K562 (cell line): ENCODE data around the gene EME1. TPM values are rescaled to one million over a fixed set of nuclear protein-coding genes. Genes with fewer than 3 reads are reported as not detected.
A peak's percentile ranks its signal among the peaks of the same experiment; 100 is the strongest.

Source experiments
- CHD1 ChIP-seq: fragments of 200-600 bp; sonication (generic); IDR thresholded peaks from one replicate; pipeline ENCODE4 v1.6.1; 2012; ENCODE audit warnings: mild to moderate bottlenecking, moderate library complexity, low read length, inconsistent platforms
- CSDE1 ChIP-seq, 2 experiments: fragments of 450-650 bp; IDR thresholded peaks; 2 replicates each; pipeline ENCODE4 v1.6.1; 2016; ENCODE audit warnings: mild to moderate bottlenecking in 1 of 2
- DMBX1 ChIP-seq: fragments of 250-450 bp; sonication (Bioruptor Pico); IDR thresholded peaks from 2 replicates; pipeline ENCODE4 v1.8.0; 2022; ENCODE audit warnings: inconsistent platforms, mild to moderate bottlenecking, moderate library complexity, borderline replicate concordance
- ELF2 ChIP-seq: fragments of 250-450 bp; sonication (Bioruptor Pico); IDR thresholded peaks from 2 replicates; pipeline ENCODE4 v1.5.0; 2021; ENCODE audit warnings: mild to moderate bottlenecking
- ETV1 ChIP-seq: fragments of 450-650 bp; conservative IDR thresholded peaks from 2 replicates; pipeline ENCODE4 v1.6.1; 2016; ENCODE audit warnings: missing genetic modification characterization, control low read depth, low read depth, missing compliant biosample characterization
- HDAC3 ChIP-seq: fragments of 450-650 bp; IDR thresholded peaks from 2 replicates; pipeline ENCODE4 v1.6.1; 2018; ENCODE audit warnings: borderline replicate concordance, mild to moderate bottlenecking, moderate library complexity; ENCODE audit not compliant: partially characterized antibody
- HMGXB4 ChIP-seq: sonication (generic); formaldehyde crosslinking; IDR thresholded peaks from 2 replicates; pipeline ENCODE4 v1.8.1; 2023; ENCODE audit warnings: mild to moderate bottlenecking, missing genetic modification reagents
- MGA ChIP-seq: fragments of 450-650 bp; IDR thresholded peaks from 2 replicates; pipeline ENCODE4 v1.6.1; 2016; ENCODE audit warnings: mild to moderate bottlenecking, moderate library complexity
- TGIF2 ChIP-seq: sonication (generic); formaldehyde crosslinking; IDR thresholded peaks from 2 replicates; pipeline ENCODE4 v1.8.1; 2022; ENCODE audit warnings: mild to moderate bottlenecking, missing genetic modification reagents, moderate library complexity
- ZFP91 ChIP-seq: sonication (generic); formaldehyde crosslinking; IDR thresholded peaks from 2 replicates; pipeline ENCODE4 v1.8.0; 2022; ENCODE audit warnings: mild to moderate bottlenecking, missing genetic modification reagents
- ZNF24 ChIP-seq: fragments of 450-650 bp; IDR thresholded peaks from 2 replicates; pipeline ENCODE4 v1.6.1; 2016
- polyA plus RNA-seq, 8 experiments: library from polyadenylated mRNA; depleted of rRNA in 4 of 8; stranded (reverse) in 5 of 8; unstranded in 3 of 8; fragments of >200 nt; fragmentation: Nextera tagmentation in 2 of 8; fragmentation: Illumina TruSeq in 1 of 8; extraction: Ambion mirVana in 2 of 8; extraction: Trizol in 1 of 8; gene quantifications; 2 replicates each; pipeline versions ENCODE4 v1.2.1 to v1.2.3, GENCODE V29; 2011 to 2014; ENCODE audit warnings: inconsistent platforms in 1 of 8, missing spikeins in 1 of 8
- total RNA-seq, 7 experiments: library from RNA; depleted of rRNA in 6 of 7; stranded (reverse); fragments of >200 nt in 6 of 7; fragmentation: Illumina TruSeq in 2 of 7; extraction: Trizol in 2 of 7; gene quantifications; 2 replicates each; pipeline versions ENCODE4 v1.2.1 to v1.2.3, GENCODE V29; 2011 to 2021; ENCODE audit warnings: low replicate concordance in 1 of 7

EME1 gene
- total and polyA plus RNA-seq, 9 of the 15 experiments (the other 6 are each of a cell fraction or from before 2014, with no cell fraction given), result 14.6 to 44.1 (median 24.0) TPM

- peak; percentile 72 for TF ChIP-seq MGA
- TF ChIP-seq DMBX1 (CRISPR knock-in tag), result no peak
- TF ChIP-seq ZFP91 (CRISPR knock-in tag), result peak; percentile 74
- TF ChIP-seq ZNF24, result peak; percentile 68
- peak in 1 of 2 experiments; percentile 23; a peak in 1 of 4 replicates for TF ChIP-seq CSDE1 (IDR thresholded peaks at IDR 0.05)
- peak; percentile 99 for TF ChIP-seq ELF2 (CRISPR knock-in tag)
- peak; percentile 99 for TF ChIP-seq HMGXB4 (CRISPR knock-in tag)
- no peak for TF ChIP-seq HDAC3
- no peak for TF ChIP-seq CHD1
- TF ChIP-seq ETV1 (tag), result peak; percentile 54
- no peak for TF ChIP-seq TGIF2
These were observed 24.3 kb downstream of the EME1 start, which contains the start of gene LRRC59 (continued) for GRCh38 chr17:50397111-50397918.
